Activated CD4-positive, alpha-beta T cell treated with anti-CD3 and anti-CD28 coated beads for 4 hours (primary cell): Measurements from ENCODE around the gene ENDOV.

Experiments
- DNase-seq, 2 donors: peaks; one replicate each; pipeline ENCODE4 v3.0.0-alpha.2; 2020

Gene ENDOV

GRCh38 chr17:80416940-80417293 lies 1.9 kb downstream of the ENDOV start:
- no peak for DNase-seq

- no peak for DNase-seq
Measured at GRCh38 chr17:80418589-80418988, 3.6 kb downstream of the ENDOV start.

- DNase-seq = no peak
Measured at GRCh38 chr17:80419255-80419654, 4.3 kb downstream of the ENDOV start.

- no peak for DNase-seq
Measured at GRCh38 chr17:80421381-80422090, 6.6 kb downstream of the ENDOV start.

GRCh38 chr17:80422276-80422675 lies 7.3 kb downstream of the ENDOV start:
- no peak for DNase-seq

- no peak for DNase-seq
Measured at GRCh38 chr17:80422981-80423380, 8.0 kb downstream of the ENDOV start.

- DNase-seq = no peak
Measured at GRCh38 chr17:80423536-80424225, 8.7 kb downstream of the ENDOV start.

GRCh38 chr17:80424261-80424660 lies 9.3 kb downstream of the ENDOV start:
- DNase-seq = no peak

- no peak for DNase-seq
Measured at GRCh38 chr17:80424878-80425765, 10.2 kb downstream of the ENDOV start.

- DNase-seq = no peak
Measured at GRCh38 chr17:80425835-80426426, 11.0 kb downstream of the ENDOV start.

GRCh38 chr17:80426671-80427326 lies 11.8 kb downstream of the ENDOV start:
- peak; percentile 81 to 88 for DNase-seq

GRCh38 chr17:80427366-80428282 lies 12.7 kb downstream of the ENDOV start:
- DNase-seq = no peak

- DNase-seq = no peak
Measured at GRCh38 chr17:80428363-80428762, 13.4 kb downstream of the ENDOV start.

- no peak for DNase-seq
Measured at GRCh38 chr17:80428796-80429195, 13.8 kb downstream of the ENDOV start.

GRCh38 chr17:80429356-80430275 lies 14.6 kb downstream of the ENDOV start:
- no peak for DNase-seq

- no peak for DNase-seq
Measured at GRCh38 chr17:80430446-80431245, 15.7 kb downstream of the ENDOV start.

- no peak for DNase-seq
Measured at GRCh38 chr17:80431246-80432195, 16.6 kb downstream of the ENDOV start.

GRCh38 chr17:80432350-80432955 lies 17.5 kb downstream of the ENDOV start:
- DNase-seq = no peak
